GM23338 (cell line): Measurements from ENCODE around the gene SLC5A2. TPM values are rescaled to one million over a fixed set of nuclear protein-coding genes. Genes with fewer than 3 reads are reported as not detected.

Source experiments
- ATAC-seq: fragments of 200-7000 bp; cut with Tn5 transposase; 3 replicates; pipeline ENCODE4 v1.9.1; 2020
- DNase-seq: peaks from one replicate; pipeline ENCODE4 v3.0.0-alpha.2; 2015; ENCODE audit warnings: low spot score
- H2AFZ ChIP-seq: fragments of 200-600 bp; sonication (generic); 2 replicates; pipeline ENCODE4 v1.8.0; 2016; ENCODE audit warnings: antibody characterized with exemption, mild to moderate bottlenecking, moderate library complexity
- H3F3A ChIP-seq: fragments of 200-600 bp; sonication (generic); replicated peaks from 2 replicates; pipeline ENCODE4 v1.8.0; 2017; ENCODE audit warnings: antibody characterized with exemption, mixed run types, low read depth
- H3K27ac ChIP-seq: fragments of 200-600 bp; sonication (generic); 2 replicates; pipeline ENCODE4 v1.6.1; 2016; ENCODE audit warnings: low read depth
- H3K27me3 ChIP-seq: fragments of 200-600 bp; sonication (generic); 2 replicates; pipeline ENCODE4 v1.8.0; 2016; ENCODE audit warnings: mild to moderate bottlenecking, mixed run types, moderate library complexity; ENCODE audit not compliant: insufficient read depth
- H3K36me3 ChIP-seq: fragments of 200-600 bp; sonication (generic); 2 replicates; pipeline ENCODE4 v1.8.0; 2016; ENCODE audit warnings: mild to moderate bottlenecking; ENCODE audit not compliant: insufficient read depth
- H3K4me1 ChIP-seq: fragments of 200-600 bp; sonication (generic); 2 replicates; pipeline ENCODE4 v1.8.0; 2016; ENCODE audit warnings: mild to moderate bottlenecking, moderate library complexity; ENCODE audit not compliant: insufficient read depth
- H3K4me2 ChIP-seq: fragments of 200-600 bp; sonication (generic); 2 replicates; pipeline ENCODE4 v1.7.1; 2017; ENCODE audit warnings: mixed run types
- H3K4me3 ChIP-seq: fragments of 200-600 bp; sonication (generic); 2 replicates; pipeline ENCODE4 v1.6.1; 2016; ENCODE audit warnings: mixed run types
- H3K79me2 ChIP-seq: fragments of 200-600 bp; sonication (generic); replicated peaks from 2 replicates; pipeline ENCODE4 v1.8.0; 2017; ENCODE audit warnings: mild to moderate bottlenecking; ENCODE audit not compliant: insufficient read depth
- H3K9me2 ChIP-seq: fragments of 200-600 bp; sonication (generic); 2 replicates; pipeline ENCODE4 v1.8.0; 2017; ENCODE audit not compliant: insufficient read depth
- H4K20me1 ChIP-seq: fragments of 200-600 bp; sonication (generic); replicated peaks from 2 replicates; pipeline ENCODE4 v1.8.0; 2017; ENCODE audit warnings: mild to moderate bottlenecking; ENCODE audit not compliant: insufficient read depth
- H3K27ac Mint-ChIP-seq: 2 replicates; pipeline ENCODE4 v1.8.0; 2020; ENCODE audit warnings: inconsistent platforms, mild to moderate bottlenecking, moderate library complexity, mixed read lengths
- H3K27me3 Mint-ChIP-seq: 3 replicates; pipeline ENCODE4 v1.8.0; 2022; ENCODE audit warnings: low read depth, mild to moderate bottlenecking, moderate library complexity, mixed read lengths, inconsistent platforms; ENCODE audit not compliant: insufficient read depth, poor library complexity
- H3K36me3 Mint-ChIP-seq: 3 replicates; pipeline ENCODE4 v1.8.0; 2021; ENCODE audit warnings: low read depth, mild to moderate bottlenecking, inconsistent platforms, moderate library complexity, mixed read lengths
- H3K4me1 Mint-ChIP-seq: 3 replicates; pipeline ENCODE4 v1.8.0; 2020; ENCODE audit warnings: mild to moderate bottlenecking, inconsistent platforms, mixed read lengths
- H3K4me3 Mint-ChIP-seq: 3 replicates; pipeline ENCODE4 v1.8.0; 2021; ENCODE audit warnings: moderate library complexity, mild to moderate bottlenecking, inconsistent platforms, mixed read lengths
- H3K9me3 Mint-ChIP-seq: 3 replicates; pipeline ENCODE4 v1.8.0; 2020; ENCODE audit warnings: moderate library complexity, mild to moderate bottlenecking, inconsistent platforms, mixed read lengths
- CREB1 ChIP-seq: fragments of 250-450 bp; sonication (Bioruptor Pico); IDR thresholded peaks from 2 replicates; pipeline ENCODE4 v1.5.0; 2020; ENCODE audit warnings: low read depth, mild to moderate bottlenecking, moderate library complexity
- EZH2 ChIP-seq: fragments of 200-600 bp; sonication (generic); IDR thresholded peaks from one replicate; pipeline ENCODE4 v1.8.0; 2017; ENCODE audit warnings: antibody characterized with exemption, mild to moderate bottlenecking, low read depth; ENCODE audit not compliant: unreplicated experiment
- EZH2phosphoT487 ChIP-seq: fragments of 200-600 bp; sonication (generic); IDR thresholded peaks from one replicate; pipeline ENCODE4 v1.8.1; 2018; ENCODE audit warnings: antibody characterized with exemption; ENCODE audit not compliant: unreplicated experiment
- JUNB ChIP-seq: IDR thresholded peaks from one replicate; pipeline ENCODE4 v1.6.1; 2016; ENCODE audit warnings: antibody characterized with exemption; ENCODE audit not compliant: unreplicated experiment
- NANOG ChIP-seq: IDR thresholded peaks from 2 replicates; pipeline ENCODE4 v1.6.1; 2016; ENCODE audit warnings: antibody characterized with exemption, borderline replicate concordance
- POLR2AphosphoS5 ChIP-seq: IDR thresholded peaks from 2 replicates; pipeline ENCODE4 v1.6.1; 2016; ENCODE audit warnings: antibody characterized with exemption, low read depth
- STAT1 ChIP-seq: IDR thresholded peaks from one replicate; pipeline ENCODE4 v1.6.1; 2016; ENCODE audit warnings: antibody characterized with exemption; ENCODE audit not compliant: unreplicated experiment
- ZNF114 ChIP-seq: fragments of 250-450 bp; sonication (Bioruptor Pico); IDR thresholded peaks from 2 replicates; pipeline ENCODE4 v1.5.0; 2020; ENCODE audit warnings: mild to moderate bottlenecking, moderate library complexity
- ZNF331 ChIP-seq: fragments of 250-450 bp; sonication (Bioruptor Pico); IDR thresholded peaks from 2 replicates; pipeline ENCODE4 v1.5.0; 2020; ENCODE audit warnings: low read depth, mild to moderate bottlenecking, moderate library complexity
- polyA plus RNA-seq: library from polyadenylated mRNA; unstranded; fragments of >200 nt; fragmentation: Nextera tagmentation; extraction: Ambion mirVana; gene quantifications from 2 replicates; pipeline ENCODE4 v1.2.1, GENCODE V29; 2016
- total RNA-seq: library from RNA; depleted of rRNA; stranded (reverse); fragments of >200 nt; shearing (Covaris generic); gene quantifications from 2 replicates; pipeline ENCODE4 v1.2.3, GENCODE V29; 2014
- TF ChIP-seq, protein P1 (sequence below), 2 experiments: fragments of 200-600 bp in 1 of 2; sonication (generic) in 1 of 2; conservative IDR thresholded peaks; 2 replicates each; pipeline versions ENCODE4 v1.5.1 to v1.6.1; 2016 to 2017; ENCODE audit warnings: antibody characterized with exemption in 2 of 2, low read depth in 2 of 2, mild to moderate bottlenecking in 2 of 2, moderate library complexity in 1 of 2
- TF ChIP-seq, protein P2 (sequence below): IDR thresholded peaks from 2 replicates; pipeline ENCODE4 v1.6.1; 2016; ENCODE audit warnings: antibody characterized with exemption
- TF ChIP-seq, protein P3 (sequence below): IDR thresholded peaks from one replicate; pipeline ENCODE4 v1.6.1; 2018; ENCODE audit warnings: antibody characterized with exemption; ENCODE audit not compliant: unreplicated experiment
- TF ChIP-seq, protein P4 (sequence below): fragments of 250-450 bp; sonication (Bioruptor Pico); IDR thresholded peaks from 2 replicates; pipeline ENCODE4 v1.5.0; 2020; ENCODE audit warnings: mild to moderate bottlenecking, moderate library complexity

Gene SLC5A2
- total and polyA plus RNA-seq, 2 experiments from 2014 or later, result 0.76 to 3.6 TPM

DNA sequence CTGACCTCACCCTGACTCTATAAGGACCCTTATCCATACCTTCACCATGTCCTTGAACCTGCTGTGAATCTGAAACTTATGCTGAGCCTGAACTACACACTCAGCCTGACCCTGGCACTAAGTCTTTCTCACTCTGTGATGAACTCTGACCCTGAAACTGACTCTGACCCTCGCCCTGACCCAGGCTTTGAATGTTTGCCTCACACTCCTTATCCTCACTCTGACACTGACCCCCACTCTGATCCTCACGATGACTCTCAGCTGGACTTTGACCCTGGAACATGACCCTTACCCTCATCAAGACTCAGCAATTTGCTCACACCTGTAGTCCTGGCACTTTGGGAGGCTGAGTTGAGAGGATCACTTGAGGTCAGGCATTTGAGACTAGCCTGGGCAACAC, 49.2 kb downstream of the SLC5A2 start:
- H3K9me2 ChIP-seq, result no peaks in the 10 kb centered on the region
- no peaks in the 10 kb centered on the region for H3K79me2 ChIP-seq
- H3K27ac ChIP-seq, result no peak overlapping the region
- no peaks in the 10 kb centered on the region; the same call in none of the 2 replicates for H4K20me1 ChIP-seq
- H3K27me3 ChIP-seq, result peaks cover 85% of the 10 kb centered on the region
- TF ChIP-seq EZH2 (no peak), JUNB (no peak), ZNF331 (no peak), STAT1 (no peak), CREB1 (CRISPR knock-in tag) (no peak), EZH2phosphoT487 (no peak), NANOG (no peak), ZNF114 (no peak), POLR2AphosphoS5 (no peak)
- TF ChIP-seq, protein P1, sequence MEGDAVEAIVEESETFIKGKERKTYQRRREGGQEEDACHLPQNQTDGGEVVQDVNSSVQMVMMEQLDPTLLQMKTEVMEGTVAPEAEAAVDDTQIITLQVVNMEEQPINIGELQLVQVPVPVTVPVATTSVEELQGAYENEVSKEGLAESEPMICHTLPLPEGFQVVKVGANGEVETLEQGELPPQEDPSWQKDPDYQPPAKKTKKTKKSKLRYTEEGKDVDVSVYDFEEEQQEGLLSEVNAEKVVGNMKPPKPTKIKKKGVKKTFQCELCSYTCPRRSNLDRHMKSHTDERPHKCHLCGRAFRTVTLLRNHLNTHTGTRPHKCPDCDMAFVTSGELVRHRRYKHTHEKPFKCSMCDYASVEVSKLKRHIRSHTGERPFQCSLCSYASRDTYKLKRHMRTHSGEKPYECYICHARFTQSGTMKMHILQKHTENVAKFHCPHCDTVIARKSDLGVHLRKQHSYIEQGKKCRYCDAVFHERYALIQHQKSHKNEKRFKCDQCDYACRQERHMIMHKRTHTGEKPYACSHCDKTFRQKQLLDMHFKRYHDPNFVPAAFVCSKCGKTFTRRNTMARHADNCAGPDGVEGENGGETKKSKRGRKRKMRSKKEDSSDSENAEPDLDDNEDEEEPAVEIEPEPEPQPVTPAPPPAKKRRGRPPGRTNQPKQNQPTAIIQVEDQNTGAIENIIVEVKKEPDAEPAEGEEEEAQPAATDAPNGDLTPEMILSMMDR (conservative IDR thresholded peaks at IDR 0.05; ENCODE audit: low read depth in 2 of 2), result no peak
- TF ChIP-seq, protein P2, sequence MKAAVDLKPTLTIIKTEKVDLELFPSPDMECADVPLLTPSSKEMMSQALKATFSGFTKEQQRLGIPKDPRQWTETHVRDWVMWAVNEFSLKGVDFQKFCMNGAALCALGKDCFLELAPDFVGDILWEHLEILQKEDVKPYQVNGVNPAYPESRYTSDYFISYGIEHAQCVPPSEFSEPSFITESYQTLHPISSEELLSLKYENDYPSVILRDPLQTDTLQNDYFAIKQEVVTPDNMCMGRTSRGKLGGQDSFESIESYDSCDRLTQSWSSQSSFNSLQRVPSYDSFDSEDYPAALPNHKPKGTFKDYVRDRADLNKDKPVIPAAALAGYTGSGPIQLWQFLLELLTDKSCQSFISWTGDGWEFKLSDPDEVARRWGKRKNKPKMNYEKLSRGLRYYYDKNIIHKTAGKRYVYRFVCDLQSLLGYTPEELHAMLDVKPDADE, result no peak
- TF ChIP-seq, protein P3, sequence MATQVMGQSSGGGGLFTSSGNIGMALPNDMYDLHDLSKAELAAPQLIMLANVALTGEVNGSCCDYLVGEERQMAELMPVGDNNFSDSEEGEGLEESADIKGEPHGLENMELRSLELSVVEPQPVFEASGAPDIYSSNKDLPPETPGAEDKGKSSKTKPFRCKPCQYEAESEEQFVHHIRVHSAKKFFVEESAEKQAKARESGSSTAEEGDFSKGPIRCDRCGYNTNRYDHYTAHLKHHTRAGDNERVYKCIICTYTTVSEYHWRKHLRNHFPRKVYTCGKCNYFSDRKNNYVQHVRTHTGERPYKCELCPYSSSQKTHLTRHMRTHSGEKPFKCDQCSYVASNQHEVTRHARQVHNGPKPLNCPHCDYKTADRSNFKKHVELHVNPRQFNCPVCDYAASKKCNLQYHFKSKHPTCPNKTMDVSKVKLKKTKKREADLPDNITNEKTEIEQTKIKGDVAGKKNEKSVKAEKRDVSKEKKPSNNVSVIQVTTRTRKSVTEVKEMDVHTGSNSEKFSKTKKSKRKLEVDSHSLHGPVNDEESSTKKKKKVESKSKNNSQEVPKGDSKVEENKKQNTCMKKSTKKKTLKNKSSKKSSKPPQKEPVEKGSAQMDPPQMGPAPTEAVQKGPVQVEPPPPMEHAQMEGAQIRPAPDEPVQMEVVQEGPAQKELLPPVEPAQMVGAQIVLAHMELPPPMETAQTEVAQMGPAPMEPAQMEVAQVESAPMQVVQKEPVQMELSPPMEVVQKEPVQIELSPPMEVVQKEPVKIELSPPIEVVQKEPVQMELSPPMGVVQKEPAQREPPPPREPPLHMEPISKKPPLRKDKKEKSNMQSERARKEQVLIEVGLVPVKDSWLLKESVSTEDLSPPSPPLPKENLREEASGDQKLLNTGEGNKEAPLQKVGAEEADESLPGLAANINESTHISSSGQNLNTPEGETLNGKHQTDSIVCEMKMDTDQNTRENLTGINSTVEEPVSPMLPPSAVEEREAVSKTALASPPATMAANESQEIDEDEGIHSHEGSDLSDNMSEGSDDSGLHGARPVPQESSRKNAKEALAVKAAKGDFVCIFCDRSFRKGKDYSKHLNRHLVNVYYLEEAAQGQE, result no peak
- TF ChIP-seq, protein P4, sequence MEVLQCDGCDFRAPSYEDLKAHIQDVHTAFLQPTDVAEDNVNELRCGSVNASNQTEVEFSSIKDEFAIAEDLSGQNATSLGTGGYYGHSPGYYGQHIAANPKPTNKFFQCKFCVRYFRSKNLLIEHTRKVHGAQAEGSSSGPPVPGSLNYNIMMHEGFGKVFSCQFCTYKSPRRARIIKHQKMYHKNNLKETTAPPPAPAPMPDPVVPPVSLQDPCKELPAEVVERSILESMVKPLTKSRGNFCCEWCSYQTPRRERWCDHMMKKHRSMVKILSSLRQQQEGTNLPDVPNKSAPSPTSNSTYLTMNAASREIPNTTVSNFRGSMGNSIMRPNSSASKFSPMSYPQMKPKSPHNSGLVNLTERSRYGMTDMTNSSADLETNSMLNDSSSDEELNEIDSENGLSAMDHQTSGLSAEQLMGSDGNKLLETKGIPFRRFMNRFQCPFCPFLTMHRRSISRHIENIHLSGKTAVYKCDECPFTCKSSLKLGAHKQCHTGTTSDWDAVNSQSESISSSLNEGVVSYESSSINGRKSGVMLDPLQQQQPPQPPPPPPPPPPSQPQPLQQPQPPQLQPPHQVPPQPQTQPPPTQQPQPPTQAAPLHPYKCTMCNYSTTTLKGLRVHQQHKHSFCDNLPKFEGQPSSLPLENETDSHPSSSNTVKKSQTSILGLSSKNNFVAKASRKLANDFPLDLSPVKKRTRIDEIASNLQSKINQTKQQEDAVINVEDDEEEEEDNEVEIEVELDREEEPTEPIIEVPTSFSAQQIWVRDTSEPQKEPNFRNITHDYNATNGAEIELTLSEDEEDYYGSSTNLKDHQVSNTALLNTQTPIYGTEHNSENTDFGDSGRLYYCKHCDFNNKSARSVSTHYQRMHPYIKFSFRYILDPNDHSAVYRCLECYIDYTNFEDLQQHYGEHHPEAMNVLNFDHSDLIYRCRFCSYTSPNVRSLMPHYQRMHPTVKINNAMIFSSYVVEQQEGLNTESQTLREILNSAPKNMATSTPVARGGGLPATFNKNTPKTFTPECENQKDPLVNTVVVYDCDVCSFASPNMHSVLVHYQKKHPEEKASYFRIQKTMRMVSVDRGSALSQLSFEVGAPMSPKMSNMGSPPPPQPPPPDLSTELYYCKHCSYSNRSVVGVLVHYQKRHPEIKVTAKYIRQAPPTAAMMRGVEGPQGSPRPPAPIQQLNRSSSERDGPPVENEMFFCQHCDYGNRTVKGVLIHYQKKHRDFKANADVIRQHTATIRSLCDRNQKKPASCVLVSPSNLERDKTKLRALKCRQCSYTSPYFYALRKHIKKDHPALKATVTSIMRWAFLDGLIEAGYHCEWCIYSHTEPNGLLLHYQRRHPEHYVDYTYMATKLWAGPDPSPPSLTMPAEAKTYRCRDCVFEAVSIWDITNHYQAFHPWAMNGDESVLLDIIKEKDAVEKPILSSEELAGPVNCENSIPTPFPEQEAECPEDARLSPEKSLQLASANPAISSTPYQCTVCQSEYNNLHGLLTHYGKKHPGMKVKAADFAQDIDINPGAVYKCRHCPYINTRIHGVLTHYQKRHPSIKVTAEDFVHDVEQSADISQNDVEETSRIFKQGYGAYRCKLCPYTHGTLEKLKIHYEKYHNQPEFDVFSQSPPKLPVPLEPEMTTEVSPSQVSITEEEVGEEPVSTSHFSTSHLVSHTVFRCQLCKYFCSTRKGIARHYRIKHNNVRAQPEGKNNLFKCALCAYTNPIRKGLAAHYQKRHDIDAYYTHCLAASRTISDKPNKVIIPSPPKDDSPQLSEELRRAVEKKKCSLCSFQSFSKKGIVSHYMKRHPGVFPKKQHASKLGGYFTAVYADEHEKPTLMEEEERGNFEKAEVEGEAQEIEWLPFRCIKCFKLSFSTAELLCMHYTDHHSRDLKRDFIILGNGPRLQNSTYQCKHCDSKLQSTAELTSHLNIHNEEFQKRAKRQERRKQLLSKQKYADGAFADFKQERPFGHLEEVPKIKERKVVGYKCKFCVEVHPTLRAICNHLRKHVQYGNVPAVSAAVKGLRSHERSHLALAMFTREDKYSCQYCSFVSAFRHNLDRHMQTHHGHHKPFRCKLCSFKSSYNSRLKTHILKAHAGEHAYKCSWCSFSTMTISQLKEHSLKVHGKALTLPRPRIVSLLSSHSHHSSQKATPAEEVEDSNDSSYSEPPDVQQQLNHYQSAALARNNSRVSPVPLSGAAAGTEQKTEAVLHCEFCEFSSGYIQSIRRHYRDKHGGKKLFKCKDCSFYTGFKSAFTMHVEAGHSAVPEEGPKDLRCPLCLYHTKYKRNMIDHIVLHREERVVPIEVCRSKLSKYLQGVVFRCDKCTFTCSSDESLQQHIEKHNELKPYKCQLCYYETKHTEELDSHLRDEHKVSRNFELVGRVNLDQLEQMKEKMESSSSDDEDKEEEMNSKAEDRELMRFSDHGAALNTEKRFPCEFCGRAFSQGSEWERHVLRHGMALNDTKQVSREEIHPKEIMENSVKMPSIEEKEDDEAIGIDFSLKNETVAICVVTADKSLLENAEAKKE (CRISPR knock-in tag), result no peak
- no peak overlapping the region for H3K4me3 Mint-ChIP-seq
- H3K27ac Mint-ChIP-seq, result no peak overlapping the region
- no peaks in the 10 kb centered on the region; the same call in 1 of the 3 replicates for H3K9me3 Mint-ChIP-seq
- no peak overlapping the region for H2AFZ ChIP-seq
- peaks cover 28% of the 10 kb centered on the region for H3K4me1 Mint-ChIP-seq
- H3K4me3 ChIP-seq, result no peak overlapping the region
- H3K4me1 ChIP-seq, result peaks cover 17% of the 10 kb centered on the region
- DNase-seq (no peak), ATAC-seq (no peak)
- H3F3A ChIP-seq, result peaks cover 3% of the 10 kb centered on the region; the same call in 1 of the 2 replicates
- no peak overlapping the region for H3K4me2 ChIP-seq
- H3K36me3 Mint-ChIP-seq, result no peaks in the 10 kb centered on the region
- peaks cover 28% of the 10 kb centered on the region for H3K27me3 Mint-ChIP-seq
- H3K36me3 ChIP-seq, result no peaks in the 10 kb centered on the region
